ENCODE results near the gene HLA-DPB1.

DNA sequence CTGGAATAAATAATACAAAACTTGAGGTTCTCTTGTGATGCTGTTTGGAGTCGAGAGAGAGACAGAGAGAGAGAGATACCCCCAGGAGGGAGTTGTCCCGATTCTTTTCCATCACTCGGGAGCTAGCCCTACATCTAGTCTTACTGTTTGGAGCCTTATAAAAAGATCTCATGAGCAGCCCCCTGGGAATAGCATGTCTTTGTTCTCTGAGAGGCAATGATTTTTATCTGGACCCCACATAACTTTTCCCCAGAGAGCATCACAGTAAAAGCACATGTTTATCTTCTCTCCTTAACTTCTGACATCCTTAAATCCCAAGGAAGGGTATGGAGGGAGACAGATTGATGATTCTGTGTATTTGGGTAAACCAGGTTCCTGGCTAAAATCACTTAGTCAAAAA, 45.5 kb upstream of the HLA-DPB1 start:
- no peak for TF ChIP-seq PAX5 (IDR thresholded peaks at IDR 0.05; ENCODE audit: insufficient read depth, low read length, severe bottlenecking)
- TF ChIP-seq POLR2AphosphoS5 (IDR thresholded peaks at IDR 0.05; ENCODE audit: low read depth, low read length): no peak
